H7 (cell line): Measurements from ENCODE around the gene SPIRE2. TPM values are rescaled to one million over a fixed set of nuclear protein-coding genes. Genes with fewer than 3 reads are reported as not detected.
"Not testable (repeated sequence)": the region's sequence is repeated elsewhere in the genome, so short reads cannot be mapped to it uniquely, and the experiment has no call there.

ENCODE experiments used
- DNase-seq: peaks from one replicate; pipeline ENCODE4 v3.0.0; 2012
- H3K27me3 ChIP-seq: 2 replicates; pipeline ENCODE4 v1.6.0; 2011; ENCODE audit warnings: mild to moderate bottlenecking, low read length; ENCODE audit not compliant: control insufficient read depth, insufficient read depth
- H3K36me3 ChIP-seq: replicated peaks from 2 replicates; pipeline ENCODE4 v1.5.1; 2011; ENCODE audit warnings: low read length; ENCODE audit not compliant: control insufficient read depth, insufficient read depth
- H3K4me3 ChIP-seq: 2 replicates; pipeline ENCODE4 v1.5.1; 2011; ENCODE audit warnings: low read depth, mild to moderate bottlenecking, control low read depth, low read length, moderate library complexity; ENCODE audit not compliant: insufficient read depth
- total RNA-seq: library from RNA; depleted of rRNA; stranded (reverse); fragments of >200 nt; shearing (Covaris generic); gene quantifications from 2 replicates; pipeline ENCODE4 v1.2.3, GENCODE V29; 2014; rRNA removed

The SPIRE2 gene, protein sequence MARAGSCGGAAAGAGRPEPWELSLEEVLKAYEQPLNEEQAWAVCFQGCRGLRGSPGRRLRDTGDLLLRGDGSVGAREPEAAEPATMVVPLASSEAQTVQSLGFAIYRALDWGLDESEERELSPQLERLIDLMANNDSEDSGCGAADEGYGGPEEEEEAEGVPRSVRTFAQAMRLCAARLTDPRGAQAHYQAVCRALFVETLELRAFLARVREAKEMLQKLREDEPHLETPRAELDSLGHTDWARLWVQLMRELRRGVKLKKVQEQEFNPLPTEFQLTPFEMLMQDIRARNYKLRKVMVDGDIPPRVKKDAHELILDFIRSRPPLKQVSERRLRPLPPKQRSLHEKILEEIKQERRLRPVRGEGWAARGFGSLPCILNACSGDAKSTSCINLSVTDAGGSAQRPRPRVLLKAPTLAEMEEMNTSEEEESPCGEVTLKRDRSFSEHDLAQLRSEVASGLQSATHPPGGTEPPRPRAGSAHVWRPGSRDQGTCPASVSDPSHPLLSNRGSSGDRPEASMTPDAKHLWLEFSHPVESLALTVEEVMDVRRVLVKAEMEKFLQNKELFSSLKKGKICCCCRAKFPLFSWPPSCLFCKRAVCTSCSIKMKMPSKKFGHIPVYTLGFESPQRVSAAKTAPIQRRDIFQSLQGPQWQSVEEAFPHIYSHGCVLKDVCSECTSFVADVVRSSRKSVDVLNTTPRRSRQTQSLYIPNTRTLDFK
- 8.2 and 9.6 TPM in 2 replicates for total RNA-seq

GRCh38 chr16:89828199-89828869 lies at the start of gene SPIRE2:
SPIRE2 (plus strand) TSS chr16:89828475; CDS start chr16:89828551, 76 bp downstream.
- Histone ChIP-seq H3K27me3 (0 out of 2 replicates have a peak, but pooled peaks cover 1% of the 10 kb centered on the region), H3K4me3 (peak within 1 kb of the TSS; percentile 70), H3K36me3 (no peaks in the 10 kb centered on the region)
- DNase-seq: peak; percentile 96

- Histone ChIP-seq H3K4me3 (no peak overlapping the region), H3K27me3 (no peaks in the 10 kb centered on the region), H3K36me3 (peaks cover 32% of the 10 kb centered on the region)
- DNase-seq: no peak
These were observed 48.9 kb upstream of the SPIRE2 start for GRCh38 chr16:89779231-89779908.

DNA sequence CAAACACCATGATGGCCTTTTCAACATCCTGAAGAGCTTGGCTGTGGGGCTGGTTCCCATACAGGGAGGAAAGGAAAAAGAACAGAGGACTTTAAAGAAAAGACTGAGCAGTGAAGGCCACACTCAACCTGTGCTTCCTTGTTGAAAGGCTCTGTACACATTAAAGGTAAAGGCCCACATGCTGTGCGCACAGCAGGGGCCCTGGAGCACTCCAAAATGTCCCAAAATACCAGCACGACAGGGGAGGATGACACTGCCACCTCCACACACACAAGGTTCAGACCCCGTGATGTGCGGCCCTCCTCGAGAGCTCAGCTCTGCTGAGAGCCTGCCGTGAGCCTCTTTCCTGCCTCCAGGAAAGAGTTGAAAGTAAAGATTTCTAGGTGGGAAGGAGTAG lies 48.4 kb upstream of the SPIRE2 start:
- no peaks in the 10 kb centered on the region for H3K27me3 ChIP-seq
- peaks cover 36% of the 10 kb centered on the region for H3K36me3 ChIP-seq
- peak; percentile 37 for DNase-seq
- H3K4me3 ChIP-seq: no peak overlapping the region

DNA sequence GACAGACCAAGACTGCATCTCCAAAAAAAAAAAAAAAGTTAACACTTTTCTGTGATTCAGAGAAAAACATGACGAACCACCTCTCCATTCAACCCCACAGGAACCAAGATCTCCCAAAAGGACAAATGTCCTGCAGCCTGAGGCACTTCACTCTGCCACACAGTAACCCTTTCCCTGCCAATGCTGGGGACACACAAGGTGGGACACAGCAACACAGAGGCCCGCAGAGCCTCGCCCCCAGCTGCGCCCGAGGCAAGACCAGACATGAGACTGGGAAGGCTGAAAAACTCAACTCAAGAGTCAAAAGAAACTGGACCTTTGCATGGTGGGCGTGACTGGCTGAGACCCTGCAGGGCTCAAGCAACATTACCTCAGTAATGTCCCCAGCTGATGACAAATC lies 45.8 kb upstream of the SPIRE2 start:
- Histone ChIP-seq H3K4me3 (no peak overlapping the region), H3K27me3 (no peaks in the 10 kb centered on the region), H3K36me3 (peaks cover 41% of the 10 kb centered on the region)
- DNase-seq: no peak

- not testable (repeated sequence) for H3K4me3 ChIP-seq, DNase-seq, H3K27me3 ChIP-seq
- H3K36me3 ChIP-seq: peaks cover 34% of the 10 kb centered on the region
These were observed 44.3 kb upstream of the SPIRE2 start for GRCh38 chr16:89783952-89784351.

- Histone ChIP-seq H3K4me3 (no peak overlapping the region), H3K27me3 (no peaks in the 10 kb centered on the region), H3K36me3 (peaks cover 32% of the 10 kb centered on the region)
- DNase-seq: no peak
These were observed 43.9 kb upstream of the SPIRE2 start for GRCh38 chr16:89784406-89784805.

DNA sequence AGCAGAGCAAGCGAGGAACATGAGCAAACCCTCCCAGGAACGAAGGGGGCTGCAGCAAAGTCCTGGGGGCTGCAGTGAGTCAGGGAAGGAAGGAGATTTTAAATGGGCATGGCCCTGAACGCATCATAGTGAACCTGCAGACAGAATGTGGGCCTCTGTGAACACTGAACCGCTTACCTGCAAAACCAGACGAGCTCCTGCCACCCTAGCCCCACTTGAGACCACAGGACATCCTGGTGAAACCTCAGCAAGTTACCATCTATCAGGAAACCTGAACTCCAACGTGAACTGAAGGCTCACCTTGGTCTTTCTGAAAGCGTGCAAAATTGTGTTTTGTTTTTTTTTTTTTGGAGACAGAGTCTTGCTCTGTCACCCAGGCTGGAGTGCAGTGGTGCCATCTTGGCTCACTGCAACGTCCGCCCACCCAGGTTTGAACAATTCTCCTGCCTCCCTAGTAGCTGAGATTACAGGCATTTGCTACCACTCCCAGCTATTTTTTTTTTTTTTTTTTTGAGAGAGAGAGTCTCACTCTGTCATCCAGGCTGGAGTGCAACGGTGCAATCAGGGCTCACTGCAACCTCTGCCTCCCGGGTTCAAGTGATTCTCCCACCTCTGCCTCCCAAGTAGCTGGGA lies 42.6 kb upstream of the SPIRE2 start:
- DNase-seq: no peak
- Histone ChIP-seq H3K27me3 (no peaks in the 10 kb centered on the region), H3K4me3 (no peak overlapping the region), H3K36me3 (peaks cover 31% of the 10 kb centered on the region)

- no peak overlapping the region for H3K4me3 ChIP-seq
- H3K27me3 ChIP-seq: no peaks in the 10 kb centered on the region
- H3K36me3 ChIP-seq: peaks cover 41% of the 10 kb centered on the region
- DNase-seq: no peak
These were observed 41.6 kb upstream of the SPIRE2 start for GRCh38 chr16:89786474-89787364.

DNA sequence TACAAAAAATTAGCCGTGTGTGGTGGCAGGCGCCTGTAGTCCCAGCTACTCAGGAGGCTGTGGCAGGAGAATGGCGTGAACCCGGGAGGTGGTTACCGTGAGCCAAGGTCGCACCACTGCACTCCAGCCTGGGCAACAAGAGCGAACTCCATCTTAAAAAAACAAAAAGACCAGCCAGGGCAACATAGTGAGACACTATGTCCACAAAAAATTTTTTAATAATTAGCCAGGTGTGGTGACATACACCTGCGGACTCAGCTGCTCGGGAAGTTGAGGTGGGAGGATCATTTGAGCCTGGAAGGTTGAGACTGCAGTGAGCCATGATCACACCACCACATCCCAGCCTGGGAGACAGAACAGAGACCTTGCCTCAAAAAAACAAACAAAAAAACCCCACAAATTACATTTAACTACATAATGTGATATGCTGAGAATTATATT lies 40.9 kb upstream of the SPIRE2 start:
- no peak for DNase-seq

DNA sequence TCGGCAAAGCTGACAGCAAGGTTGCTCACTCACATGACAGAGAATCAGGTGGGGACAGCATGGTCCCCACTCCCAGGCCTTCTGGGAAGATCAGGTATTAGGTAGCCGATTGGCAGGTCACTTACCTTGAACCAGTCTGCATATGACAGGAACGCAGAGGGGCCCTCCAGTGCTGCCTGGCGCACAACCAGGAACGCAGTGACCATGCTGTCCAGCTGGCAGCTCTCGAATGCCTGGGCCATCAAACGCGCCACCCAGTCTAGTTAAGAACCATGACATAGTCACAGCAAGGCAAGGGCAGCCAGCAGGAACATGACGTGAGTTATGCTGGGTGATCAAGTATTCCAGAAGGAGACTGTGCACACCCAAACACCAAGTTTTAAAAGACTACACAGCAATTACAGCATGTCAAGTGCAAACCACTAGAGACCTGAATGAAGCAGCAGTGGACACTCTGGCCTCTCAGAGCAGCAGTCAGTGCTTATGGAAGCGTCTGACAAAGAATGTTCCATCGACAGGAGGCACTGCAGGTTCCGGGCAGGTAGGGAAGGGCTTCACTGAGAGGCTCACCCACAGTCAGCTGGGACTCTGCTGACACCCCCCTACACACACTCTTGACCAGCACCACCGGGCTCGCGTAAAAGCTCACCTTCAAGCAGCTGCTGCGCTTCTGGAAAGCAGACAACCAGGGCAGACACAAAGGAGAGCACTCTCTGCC lies 36.8 kb upstream of the SPIRE2 start:
- Histone ChIP-seq H3K4me3 (no peak overlapping the region), H3K36me3 (peaks cover 28% of the 10 kb centered on the region), H3K27me3 (no peaks in the 10 kb centered on the region)
- no peak for DNase-seq

More for the DNA sequence above, 40.9 kb upstream of the SPIRE2 start:
- Histone ChIP-seq H3K27me3 (no peaks in the 10 kb centered on the region), H3K4me3 (no peak overlapping the region), H3K36me3 (peaks cover 44% of the 10 kb centered on the region)

GRCh38 chr16:89793092-89793491 lies 35.2 kb upstream of the SPIRE2 start:
- H3K36me3 ChIP-seq: peaks cover 27% of the 10 kb centered on the region
- H3K27me3 ChIP-seq, DNase-seq, H3K4me3 ChIP-seq: not testable (repeated sequence)

GRCh38 chr16:89793955-89794354 lies 34.3 kb upstream of the SPIRE2 start:
- DNase-seq: no peak
- no peaks in the 10 kb centered on the region for H3K27me3 ChIP-seq
- no peak overlapping the region for H3K4me3 ChIP-seq
- H3K36me3 ChIP-seq: peaks cover 32% of the 10 kb centered on the region

- Histone ChIP-seq H3K4me3 (no peak overlapping the region), H3K36me3 (peaks cover 33% of the 10 kb centered on the region), H3K27me3 (no peaks in the 10 kb centered on the region)
- DNase-seq: no peak
These were observed 32.6 kb upstream of the SPIRE2 start for GRCh38 chr16:89795676-89796075.
